Measurements from ENCODE around the gene FABP7. TPM values are rescaled to one million over a fixed set of nuclear protein-coding genes. Genes with fewer than 3 reads are reported as not detected.

The FABP7 gene
- total RNA-seq, 1 donor from 2014 or later: 3.6 TPM

DNA sequence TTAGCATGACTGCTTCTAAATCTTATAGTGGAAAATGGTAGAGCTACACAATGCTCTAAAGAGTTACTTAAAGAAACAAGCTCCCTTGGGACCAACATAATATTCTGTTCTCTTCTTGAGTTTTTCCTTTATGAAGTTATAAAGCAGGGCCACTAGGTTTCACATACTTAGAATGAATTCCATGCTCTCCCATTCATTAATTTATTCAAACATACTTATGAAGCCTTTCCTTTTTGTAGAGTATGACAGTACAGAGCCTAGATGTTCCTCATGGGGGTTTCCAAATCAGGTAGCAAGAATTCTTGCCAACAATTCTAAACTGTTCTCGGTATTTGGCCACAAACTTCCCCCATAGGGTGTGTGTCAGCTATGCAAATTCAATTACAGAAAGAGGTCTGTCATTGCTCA is 20.6 kb upstream of the FABP7 start:
- Mint-ChIP-seq H3K27ac (ENCODE audit: unreplicated experiment) (no peak overlapping the region), H3K27me3 (ENCODE audit: unreplicated experiment) (peaks cover 3% of the 10 kb centered on the region), H3K36me3 (ENCODE audit: low read depth, unreplicated experiment) (no peaks in the 10 kb centered on the region), H3K4me1 (ENCODE audit: unreplicated experiment) (peaks cover 6% of the 10 kb centered on the region), H3K9me3 (ENCODE audit: unreplicated experiment) (no peaks in the 10 kb centered on the region), H3K4me3 (ENCODE audit: unreplicated experiment) (no peak overlapping the region)
- TF ChIP-seq, protein P1, sequence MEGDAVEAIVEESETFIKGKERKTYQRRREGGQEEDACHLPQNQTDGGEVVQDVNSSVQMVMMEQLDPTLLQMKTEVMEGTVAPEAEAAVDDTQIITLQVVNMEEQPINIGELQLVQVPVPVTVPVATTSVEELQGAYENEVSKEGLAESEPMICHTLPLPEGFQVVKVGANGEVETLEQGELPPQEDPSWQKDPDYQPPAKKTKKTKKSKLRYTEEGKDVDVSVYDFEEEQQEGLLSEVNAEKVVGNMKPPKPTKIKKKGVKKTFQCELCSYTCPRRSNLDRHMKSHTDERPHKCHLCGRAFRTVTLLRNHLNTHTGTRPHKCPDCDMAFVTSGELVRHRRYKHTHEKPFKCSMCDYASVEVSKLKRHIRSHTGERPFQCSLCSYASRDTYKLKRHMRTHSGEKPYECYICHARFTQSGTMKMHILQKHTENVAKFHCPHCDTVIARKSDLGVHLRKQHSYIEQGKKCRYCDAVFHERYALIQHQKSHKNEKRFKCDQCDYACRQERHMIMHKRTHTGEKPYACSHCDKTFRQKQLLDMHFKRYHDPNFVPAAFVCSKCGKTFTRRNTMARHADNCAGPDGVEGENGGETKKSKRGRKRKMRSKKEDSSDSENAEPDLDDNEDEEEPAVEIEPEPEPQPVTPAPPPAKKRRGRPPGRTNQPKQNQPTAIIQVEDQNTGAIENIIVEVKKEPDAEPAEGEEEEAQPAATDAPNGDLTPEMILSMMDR (IDR thresholded peaks at IDR 0.05; ENCODE audit: unreplicated experiment): no peak
- DNase-seq (ENCODE audit: low spot score): no peak

DNA sequence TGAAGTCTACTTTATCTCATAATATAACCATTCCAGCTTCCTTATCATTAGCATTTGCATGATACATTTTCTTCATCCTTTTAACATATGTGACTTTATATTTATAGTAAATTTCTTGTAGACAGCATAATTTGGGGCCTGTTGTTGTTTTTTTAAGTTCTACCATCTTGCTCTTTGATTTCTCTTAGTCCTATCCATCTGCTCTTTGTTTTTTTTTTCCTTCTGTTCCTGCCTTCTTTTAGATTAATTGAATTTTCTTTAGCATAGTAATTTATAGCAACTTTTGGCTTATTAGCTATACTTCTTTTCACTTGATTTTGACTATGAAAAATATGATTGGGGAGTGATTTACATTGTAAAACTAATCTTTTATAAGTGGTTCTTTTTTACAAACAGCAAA is 19.2 kb upstream of the FABP7 start:
- Mint-ChIP-seq H3K4me3 (ENCODE audit: unreplicated experiment) (no peak overlapping the region), H3K27me3 (ENCODE audit: unreplicated experiment) (no peaks in the 10 kb centered on the region), H3K36me3 (ENCODE audit: low read depth, unreplicated experiment) (no peaks in the 10 kb centered on the region), H3K9me3 (ENCODE audit: unreplicated experiment) (no peaks in the 10 kb centered on the region), H3K27ac (ENCODE audit: unreplicated experiment) (no peak overlapping the region), H3K4me1 (ENCODE audit: unreplicated experiment) (no peaks in the 10 kb centered on the region)
- DNase-seq (ENCODE audit: low spot score): no peak
- TF ChIP-seq, protein P1 (IDR thresholded peaks at IDR 0.05; ENCODE audit: unreplicated experiment): no peak

DNA sequence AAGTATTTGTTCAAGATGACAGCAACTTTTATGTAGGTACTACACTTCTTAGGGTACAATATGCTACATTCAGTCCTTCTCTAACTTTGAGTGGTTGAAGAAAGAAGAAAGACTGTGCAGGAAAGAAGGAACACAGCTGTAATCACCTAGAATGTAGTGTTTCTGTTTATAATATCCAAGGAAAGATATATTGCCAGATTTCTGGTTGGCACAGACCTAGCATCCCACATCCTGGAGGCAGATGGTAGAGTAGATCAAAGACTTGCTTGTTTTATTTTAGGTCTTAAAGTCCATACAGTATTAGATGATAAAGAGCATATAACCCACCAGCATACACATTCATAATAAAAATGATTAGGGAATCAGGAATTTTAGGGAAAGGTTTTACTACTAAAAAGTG is 13.3 kb upstream of the FABP7 start:
- Mint-ChIP-seq H3K27me3 (ENCODE audit: unreplicated experiment) (no peaks in the 10 kb centered on the region), H3K36me3 (ENCODE audit: low read depth, unreplicated experiment) (no peaks in the 10 kb centered on the region), H3K4me3 (ENCODE audit: unreplicated experiment) (no peak overlapping the region), H3K4me1 (ENCODE audit: unreplicated experiment) (no peaks in the 10 kb centered on the region), H3K27ac (ENCODE audit: unreplicated experiment) (no peak overlapping the region), H3K9me3 (ENCODE audit: unreplicated experiment) (no peaks in the 10 kb centered on the region)
- TF ChIP-seq, protein P1 (IDR thresholded peaks at IDR 0.05; ENCODE audit: unreplicated experiment): no peak
- no peak for DNase-seq (ENCODE audit: low spot score)

DNA sequence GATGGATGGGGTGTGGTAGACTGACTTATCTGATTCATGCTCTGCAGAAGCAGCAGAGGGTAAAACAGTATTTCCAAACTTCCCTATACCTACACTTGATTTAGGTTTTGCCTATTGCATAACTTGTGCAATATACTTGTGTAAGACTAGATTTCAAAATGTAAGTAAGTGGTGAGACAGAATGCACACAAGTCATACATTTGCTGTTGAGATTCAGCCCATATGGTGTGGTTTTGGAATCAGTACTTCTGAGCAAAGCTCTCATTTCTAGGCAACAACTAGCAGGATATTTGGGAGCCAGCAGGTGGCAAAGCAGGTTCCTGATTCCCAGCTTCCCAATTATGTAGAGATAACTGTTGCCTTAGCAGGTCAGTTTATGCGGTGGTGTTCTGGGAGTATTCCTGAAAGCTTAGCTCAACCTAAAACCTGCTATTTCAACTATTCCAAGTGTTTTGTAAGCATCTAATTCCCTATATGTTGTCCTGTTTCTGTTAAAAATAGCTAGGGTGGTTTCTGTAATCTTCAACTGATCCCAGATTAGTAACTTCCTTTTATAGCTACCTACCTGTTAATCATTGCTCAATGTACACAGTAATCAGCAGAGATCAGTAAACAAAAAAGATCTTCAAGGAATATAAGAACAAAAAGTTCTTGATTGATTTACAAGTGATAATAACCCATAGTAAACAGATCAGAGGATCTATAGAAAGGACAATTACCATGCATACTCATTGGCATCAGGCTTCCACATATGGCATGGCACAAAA is 8.5 kb upstream of the FABP7 start:
- no peaks in the 10 kb centered on the region for H3K27me3 Mint-ChIP-seq (ENCODE audit: unreplicated experiment)
- no peaks in the 10 kb centered on the region for H3K9me3 Mint-ChIP-seq (ENCODE audit: unreplicated experiment)
- no peaks in the 10 kb centered on the region for H3K36me3 Mint-ChIP-seq (ENCODE audit: low read depth, unreplicated experiment)
- H3K4me1 Mint-ChIP-seq (ENCODE audit: unreplicated experiment): no peaks in the 10 kb centered on the region
- TF ChIP-seq, protein P1 (IDR thresholded peaks at IDR 0.05; ENCODE audit: unreplicated experiment): no peak
- H3K4me3 Mint-ChIP-seq (ENCODE audit: unreplicated experiment): no peak overlapping the region
- no peak overlapping the region for H3K27ac Mint-ChIP-seq (ENCODE audit: unreplicated experiment)
- DNase-seq (ENCODE audit: low spot score): no peak

DNA sequence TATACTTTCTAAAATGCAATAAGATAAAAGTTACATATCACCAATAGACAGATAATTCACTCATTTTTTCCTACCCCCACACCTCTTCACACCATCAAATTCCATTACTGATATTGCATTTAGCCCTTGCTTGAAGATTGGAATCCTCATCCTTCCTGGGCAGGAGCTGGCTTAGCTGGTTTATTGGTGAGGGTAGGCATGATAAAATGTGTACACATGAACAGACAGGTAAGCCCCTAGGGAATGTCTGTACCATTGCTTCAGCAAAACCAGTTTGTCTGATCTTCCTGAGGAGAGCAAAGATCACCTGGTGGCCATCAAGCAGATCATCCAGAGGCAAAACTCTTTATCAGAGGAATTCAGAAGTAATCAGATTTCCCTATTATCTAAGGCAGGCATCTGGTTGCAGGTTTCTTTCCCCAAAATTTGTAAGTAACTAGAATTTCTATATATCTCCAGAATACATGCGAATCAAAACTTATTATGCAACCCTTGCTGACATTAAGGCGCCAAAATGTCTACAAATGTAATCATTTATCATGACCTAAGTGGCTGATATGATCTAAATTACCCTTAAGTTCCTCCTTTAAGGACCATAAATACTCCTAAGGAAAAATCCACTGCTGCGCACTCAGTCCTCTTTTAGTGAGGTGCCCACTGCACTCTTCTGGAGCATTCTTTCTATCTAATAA is 6.6 kb upstream of the FABP7 start:
- no peak for DNase-seq (ENCODE audit: low spot score)
- no peaks in the 10 kb centered on the region for H3K27me3 Mint-ChIP-seq (ENCODE audit: unreplicated experiment)
- H3K36me3 Mint-ChIP-seq (ENCODE audit: low read depth, unreplicated experiment): no peaks in the 10 kb centered on the region
- H3K9me3 Mint-ChIP-seq (ENCODE audit: unreplicated experiment): no peaks in the 10 kb centered on the region
- TF ChIP-seq, protein P1 (IDR thresholded peaks at IDR 0.05; ENCODE audit: unreplicated experiment): no peak
- no peak overlapping the region for H3K27ac Mint-ChIP-seq (ENCODE audit: unreplicated experiment)
- H3K4me3 Mint-ChIP-seq (ENCODE audit: unreplicated experiment): no peak overlapping the region
- H3K4me1 Mint-ChIP-seq (ENCODE audit: unreplicated experiment): no peaks in the 10 kb centered on the region
